K562 (cell line): ENCODE results near the gene TTC23L. TPM values are rescaled to one million over a fixed set of nuclear protein-coding genes. Genes with fewer than 3 reads are reported as not detected.

Experiments used
- CBX2 ChIP-seq: fragments of 200-600 bp; sonication (generic); IDR thresholded peaks from one replicate; pipeline ENCODE4 v1.6.1; 2012; ENCODE audit warnings: mild to moderate bottlenecking, low read length, inconsistent platforms; ENCODE audit not compliant: insufficient read depth, poor library complexity, severe bottlenecking
- CHD2 ChIP-seq: IDR thresholded peaks from 2 replicates; pipeline ENCODE4 v1.6.1; 2011; ENCODE audit warnings: low read depth, low read length
- FOXA1 ChIP-seq: fragments of 450-650 bp; IDR thresholded peaks from 2 replicates; pipeline ENCODE4 v1.6.1; 2016; ENCODE audit warnings: mild to moderate bottlenecking, borderline replicate concordance
- GABPB1 ChIP-seq: sonication (generic); formaldehyde crosslinking; IDR thresholded peaks from 2 replicates; pipeline ENCODE4 v1.8.0; 2022; ENCODE audit warnings: mild to moderate bottlenecking, missing genetic modification reagents
- GATA2 ChIP-seq: sonication (generic); formaldehyde crosslinking; IDR thresholded peaks from 2 replicates; pipeline ENCODE4 v1.4.0; 2020; ENCODE audit warnings: mild to moderate bottlenecking, missing genetic modification reagents
- HNRNPH1 ChIP-seq: fragments of 200-400 bp; formaldehyde crosslinking; optimal IDR thresholded peaks from 2 replicates; pipeline ENCODE3; 2017; ENCODE audit warnings: low read depth, mild to moderate bottlenecking, low read length, moderate library complexity
- MCM2 ChIP-seq: fragments of 450-650 bp; IDR thresholded peaks from 2 replicates; pipeline ENCODE4 v1.6.1; 2017; ENCODE audit warnings: low read depth, mild to moderate bottlenecking
- NCOA2 ChIP-seq, 2 experiments: fragments of 450-650 bp; IDR thresholded peaks; 2 replicates each; pipeline ENCODE4 v1.6.1; 2018; ENCODE audit warnings: mild to moderate bottlenecking in 2 of 2, moderate library complexity in 1 of 2; ENCODE audit not compliant: partially characterized antibody in 2 of 2
- NFIX ChIP-seq: fragments of 250-450 bp; sonication (Bioruptor Pico); IDR thresholded peaks from 2 replicates; pipeline ENCODE4 v1.4.0; 2020; ENCODE audit warnings: low read depth, mild to moderate bottlenecking, moderate library complexity
- NR3C1 ChIP-seq: sonication (generic); formaldehyde crosslinking; IDR thresholded peaks from 2 replicates; pipeline ENCODE4 v1.8.1; 2022; ENCODE audit warnings: missing genetic modification reagents
- PHB ChIP-seq: fragments of 250-450 bp; sonication (Bioruptor Pico); IDR thresholded peaks from 2 replicates; pipeline ENCODE4 v1.5.0; 2021
- PHB2 ChIP-seq: fragments of 450-650 bp; IDR thresholded peaks from 2 replicates; pipeline ENCODE4 v1.6.1; 2017; ENCODE audit warnings: low read depth
- PML ChIP-seq: IDR thresholded peaks from 2 replicates; pipeline ENCODE4 v1.6.1; 2012; ENCODE audit warnings: low read length, inconsistent platforms
- RBM39 ChIP-seq: fragments of 200-400 bp; formaldehyde crosslinking; optimal IDR thresholded peaks from 2 replicates; pipeline ENCODE3; 2018; ENCODE audit warnings: low read depth, low read length
- SETDB1 ChIP-seq: IDR thresholded peaks from one replicate; pipeline ENCODE4 v1.6.1; 2012; ENCODE audit warnings: low read length, control low read depth, inconsistent platforms
- SUPT5H ChIP-seq: fragments of 450-650 bp; IDR thresholded peaks from 2 replicates; pipeline ENCODE4 v1.6.1; 2016
- TBP ChIP-seq: optimal IDR thresholded peaks from 2 replicates; pipeline ENCODE3; 2011; ENCODE audit warnings: low read depth, low read length, improper control_type of control experiment
- ZNF140 ChIP-seq: fragments of 250-450 bp; sonication (Bioruptor Pico); IDR thresholded peaks from 2 replicates; pipeline ENCODE4 v1.8.0; 2021; ENCODE audit warnings: moderate library complexity, mild to moderate bottlenecking, inconsistent platforms
- ZNF354B ChIP-seq: fragments of 250-450 bp; sonication (Bioruptor Pico); IDR thresholded peaks from 2 replicates; pipeline ENCODE4 v1.4.0; 2020
- ZNF644 ChIP-seq: fragments of 200-800 bp; sonication (Bioruptor generic); IDR thresholded peaks from 2 replicates; pipeline ENCODE4 v1.6.1; 2016; ENCODE audit warnings: low read depth, missing genetic modification characterization, missing compliant biosample characterization
- ZNF696 ChIP-seq: fragments of 250-450 bp; sonication (Bioruptor Pico); conservative IDR thresholded peaks from 2 replicates; pipeline ENCODE4 v1.4.0; 2020; ENCODE audit warnings: mild to moderate bottlenecking, moderate library complexity
- polyA plus RNA-seq, 8 experiments: library from polyadenylated mRNA; depleted of rRNA in 4 of 8; stranded (reverse) in 5 of 8; unstranded in 3 of 8; fragments of >200 nt; fragmentation: Nextera tagmentation in 2 of 8; fragmentation: Illumina TruSeq in 1 of 8; extraction: Ambion mirVana in 2 of 8; extraction: Trizol in 1 of 8; gene quantifications; 2 replicates each; pipeline versions ENCODE4 v1.2.1 to v1.2.3, GENCODE V29; 2011 to 2014; ENCODE audit warnings: inconsistent platforms in 1 of 8, missing spikeins in 1 of 8
- total RNA-seq, 7 experiments: library from RNA; depleted of rRNA in 6 of 7; stranded (reverse); fragments of >200 nt in 6 of 7; fragmentation: Illumina TruSeq in 2 of 7; extraction: Trizol in 2 of 7; gene quantifications; 2 replicates each; pipeline versions ENCODE4 v1.2.1 to v1.2.3, GENCODE V29; 2011 to 2021; ENCODE audit warnings: low replicate concordance in 1 of 7
- TF ChIP-seq, protein P1 (sequence below): IDR thresholded peaks from 2 replicates; pipeline ENCODE4 v1.6.1; 2011; ENCODE audit not compliant: insufficient read length; ENCODE audit errors: extremely low read depth
- TF ChIP-seq, protein P2 (sequence below): sonication (generic); formaldehyde crosslinking; IDR thresholded peaks from 2 replicates; pipeline ENCODE4 v1.8.1; 2022; ENCODE audit warnings: missing genetic modification reagents
- TF ChIP-seq, protein P3 (sequence below): fragments of 450-650 bp; conservative IDR thresholded peaks from 2 replicates; pipeline ENCODE4 v1.6.1; 2016; ENCODE audit warnings: missing genetic modification characterization, low read depth, mild to moderate bottlenecking, control low read depth, missing compliant biosample characterization
- TF ChIP-seq, protein P4 (sequence below): IDR thresholded peaks from 2 replicates; pipeline ENCODE4 v1.6.1; 2011; ENCODE audit warnings: borderline replicate concordance, low read depth, mild to moderate bottlenecking, moderate library complexity, low read length; ENCODE audit not compliant: insufficient read depth, poor library complexity, severe bottlenecking

TTC23L gene
- total and polyA plus RNA-seq, 9 of the 15 experiments (the other 6 are each of a cell fraction or from before 2014, with no cell fraction given) = 0.03 to 0.32 (median 0.14) TPM; not detected in 2

DNA sequence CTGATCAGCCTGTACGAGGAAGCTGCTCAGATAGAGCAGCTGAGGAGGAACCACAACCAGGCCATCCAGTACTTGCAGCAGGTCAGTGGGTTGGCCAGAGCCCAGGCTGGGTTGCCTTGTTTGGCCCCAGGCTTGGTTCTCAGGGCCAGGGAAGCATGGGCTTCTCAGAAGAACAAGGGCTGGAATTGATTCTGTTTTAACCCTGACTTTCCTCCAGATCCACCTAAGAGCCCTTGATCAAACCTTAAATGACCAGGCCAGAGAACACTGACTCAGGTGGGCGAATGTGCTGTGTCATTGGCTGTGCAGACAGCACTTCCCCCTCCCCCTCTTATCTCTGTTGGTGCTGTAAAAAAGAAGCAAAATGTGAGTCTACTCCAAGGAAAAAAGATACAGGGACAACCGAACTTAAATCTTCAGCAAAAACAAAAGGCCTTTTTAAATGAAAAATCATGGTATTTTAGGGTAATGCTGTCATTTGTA is 28.1 kb downstream of the TTC23L start (continued):
- TF ChIP-seq ZNF696 (no peak), PHB (no peak), NFIX (CRISPR knock-in tag) (no peak), SUPT5H (peak; percentile 48), NCOA2 (IDR thresholded peaks at IDR 0.05; ENCODE audit: partially characterized antibody in 2 of 2) (no peak), PHB2 (no peak), PML (no peak), GATA2 (no peak), CHD2 (0 out of 2 replicates have a peak, but pooled peaks have one; percentile 51), ZNF354B (CRISPR knock-in tag) (no peak), TBP (peak; percentile 39), CBX2 (no peak), ZNF140 (CRISPR knock-in tag) (no peak), NR3C1 (CRISPR knock-in tag) (no peak), RBM39 (no peak), HNRNPH1 (no peak), MCM2 (no peak), GABPB1 (no peak), SETDB1 (no peak), FOXA1 (no peak), ZNF644 (tag) (peak; percentile 75; the same call in 1 of the 2 replicates)
- TF ChIP-seq, protein P1, sequence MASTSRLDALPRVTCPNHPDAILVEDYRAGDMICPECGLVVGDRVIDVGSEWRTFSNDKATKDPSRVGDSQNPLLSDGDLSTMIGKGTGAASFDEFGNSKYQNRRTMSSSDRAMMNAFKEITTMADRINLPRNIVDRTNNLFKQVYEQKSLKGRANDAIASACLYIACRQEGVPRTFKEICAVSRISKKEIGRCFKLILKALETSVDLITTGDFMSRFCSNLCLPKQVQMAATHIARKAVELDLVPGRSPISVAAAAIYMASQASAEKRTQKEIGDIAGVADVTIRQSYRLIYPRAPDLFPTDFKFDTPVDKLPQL = no peak
- TF ChIP-seq, protein P2, sequence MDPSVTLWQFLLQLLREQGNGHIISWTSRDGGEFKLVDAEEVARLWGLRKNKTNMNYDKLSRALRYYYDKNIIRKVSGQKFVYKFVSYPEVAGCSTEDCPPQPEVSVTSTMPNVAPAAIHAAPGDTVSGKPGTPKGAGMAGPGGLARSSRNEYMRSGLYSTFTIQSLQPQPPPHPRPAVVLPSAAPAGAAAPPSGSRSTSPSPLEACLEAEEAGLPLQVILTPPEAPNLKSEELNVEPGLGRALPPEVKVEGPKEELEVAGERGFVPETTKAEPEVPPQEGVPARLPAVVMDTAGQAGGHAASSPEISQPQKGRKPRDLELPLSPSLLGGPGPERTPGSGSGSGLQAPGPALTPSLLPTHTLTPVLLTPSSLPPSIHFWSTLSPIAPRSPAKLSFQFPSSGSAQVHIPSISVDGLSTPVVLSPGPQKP (CRISPR knock-in tag) = no peak
- TF ChIP-seq, protein P3, sequence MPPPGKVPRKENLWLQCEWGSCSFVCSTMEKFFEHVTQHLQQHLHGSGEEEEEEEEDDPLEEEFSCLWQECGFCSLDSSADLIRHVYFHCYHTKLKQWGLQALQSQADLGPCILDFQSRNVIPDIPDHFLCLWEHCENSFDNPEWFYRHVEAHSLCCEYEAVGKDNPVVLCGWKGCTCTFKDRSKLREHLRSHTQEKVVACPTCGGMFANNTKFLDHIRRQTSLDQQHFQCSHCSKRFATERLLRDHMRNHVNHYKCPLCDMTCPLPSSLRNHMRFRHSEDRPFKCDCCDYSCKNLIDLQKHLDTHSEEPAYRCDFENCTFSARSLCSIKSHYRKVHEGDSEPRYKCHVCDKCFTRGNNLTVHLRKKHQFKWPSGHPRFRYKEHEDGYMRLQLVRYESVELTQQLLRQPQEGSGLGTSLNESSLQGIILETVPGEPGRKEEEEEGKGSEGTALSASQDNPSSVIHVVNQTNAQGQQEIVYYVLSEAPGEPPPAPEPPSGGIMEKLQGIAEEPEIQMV (tag) = no peak
- TF ChIP-seq, protein P4, sequence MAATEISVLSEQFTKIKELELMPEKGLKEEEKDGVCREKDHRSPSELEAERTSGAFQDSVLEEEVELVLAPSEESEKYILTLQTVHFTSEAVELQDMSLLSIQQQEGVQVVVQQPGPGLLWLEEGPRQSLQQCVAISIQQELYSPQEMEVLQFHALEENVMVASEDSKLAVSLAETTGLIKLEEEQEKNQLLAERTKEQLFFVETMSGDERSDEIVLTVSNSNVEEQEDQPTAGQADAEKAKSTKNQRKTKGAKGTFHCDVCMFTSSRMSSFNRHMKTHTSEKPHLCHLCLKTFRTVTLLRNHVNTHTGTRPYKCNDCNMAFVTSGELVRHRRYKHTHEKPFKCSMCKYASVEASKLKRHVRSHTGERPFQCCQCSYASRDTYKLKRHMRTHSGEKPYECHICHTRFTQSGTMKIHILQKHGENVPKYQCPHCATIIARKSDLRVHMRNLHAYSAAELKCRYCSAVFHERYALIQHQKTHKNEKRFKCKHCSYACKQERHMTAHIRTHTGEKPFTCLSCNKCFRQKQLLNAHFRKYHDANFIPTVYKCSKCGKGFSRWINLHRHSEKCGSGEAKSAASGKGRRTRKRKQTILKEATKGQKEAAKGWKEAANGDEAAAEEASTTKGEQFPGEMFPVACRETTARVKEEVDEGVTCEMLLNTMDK = no peak
